ENCODE measurements around the gene BOLA1. TPM values are rescaled to one million over a fixed set of nuclear protein-coding genes. Genes with fewer than 3 reads are reported as not detected.

BOLA1 gene
- polyA plus RNA-seq, 1 donor from 2014 or later = 26.3 TPM

- Histone ChIP-seq H3K4me3 (ENCODE audit: low read length) (no peak overlapping the region), H2AFZ (ENCODE audit: low read depth, low read length) (no peak overlapping the region), H3K9ac (ENCODE audit: low read length) (no peak overlapping the region), H3K36me3 (ENCODE audit: insufficient read depth, low read length) (peaks cover 5% of the 10 kb centered on the region), H3K4me2 (ENCODE audit: low read length) (no peak overlapping the region), H4K20me1 (ENCODE audit: insufficient read depth) (no peaks in the 10 kb centered on the region), H3K79me2 (replicated peaks; ENCODE audit: insufficient read depth, low read length) (peaks cover 17% of the 10 kb centered on the region), H3K27ac (ENCODE audit: low read length) (no peak overlapping the region), H3K27me3 (ENCODE audit: insufficient read depth, low read depth, low read length) (no peaks in the 10 kb centered on the region), H3K9me3 (ENCODE audit: low read length) (no peaks in the 10 kb centered on the region), H3K9me2 (ENCODE audit: insufficient read depth, low read length) (no peaks in the 10 kb centered on the region), H3F3A (ENCODE audit: insufficient read depth, low read length, poor library complexity, severe bottlenecking) (no peaks in the 10 kb centered on the region)
- TF ChIP-seq EP300 (conservative IDR thresholded peaks at IDR 0.05; ENCODE audit: poor library complexity, severe bottlenecking) (no peak), CTCF (IDR thresholded peaks at IDR 0.05; ENCODE audit: poor library complexity, severe bottlenecking) (no peak), RAD21 (conservative IDR thresholded peaks at IDR 0.05) (no peak)
Measured at GRCh38 chr1:149929856-149930255, 30.5 kb downstream of the BOLA1 start.

GRCh38 chr1:149931212-149931790, 31.9 kb downstream of the BOLA1 start:
- no peaks in the 10 kb centered on the region for H3F3A ChIP-seq (ENCODE audit: insufficient read depth, low read length, poor library complexity, severe bottlenecking)
- no peak overlapping the region for H3K4me2 ChIP-seq (ENCODE audit: low read length)
- TF ChIP-seq EZH2 (IDR thresholded peaks at IDR 0.05; ENCODE audit: borderline replicate concordance, insufficient read depth, low read length, poor library complexity, severe bottlenecking) (no peak), RAD21 (conservative IDR thresholded peaks at IDR 0.05) (no peak), REST (IDR thresholded peaks at IDR 0.05; ENCODE audit: borderline replicate concordance) (no peak), SMC3 (conservative IDR thresholded peaks at IDR 0.05; ENCODE audit: poor library complexity) (no peak), EP300 (conservative IDR thresholded peaks at IDR 0.05; ENCODE audit: poor library complexity, severe bottlenecking) (no peak), TAF1 (IDR thresholded peaks at IDR 0.05; ENCODE audit: low read depth) (no peak), POLR2AphosphoS5 (IDR thresholded peaks at IDR 0.05) (no peak), MXI1 (conservative IDR thresholded peaks at IDR 0.05; ENCODE audit: poor library complexity, severe bottlenecking) (no peak), CTCF (IDR thresholded peaks at IDR 0.05; ENCODE audit: poor library complexity, severe bottlenecking) (no peak)
- no peaks in the 10 kb centered on the region for H3K36me3 ChIP-seq (ENCODE audit: insufficient read depth, low read length)
- peaks cover 12% of the 10 kb centered on the region for H3K79me2 ChIP-seq (replicated peaks; ENCODE audit: insufficient read depth, low read length)
- no peaks in the 10 kb centered on the region for H3K9me2 ChIP-seq (ENCODE audit: insufficient read depth, low read length)
- H3K9ac ChIP-seq (ENCODE audit: low read length) = no peak overlapping the region
- no peaks in the 10 kb centered on the region for H3K27me3 ChIP-seq (ENCODE audit: insufficient read depth, low read depth, low read length)
- no peaks in the 10 kb centered on the region for H3K9me3 ChIP-seq (ENCODE audit: low read length)
- no peaks in the 10 kb centered on the region for H4K20me1 ChIP-seq (ENCODE audit: insufficient read depth)
- H3K27ac ChIP-seq (ENCODE audit: low read length) = no peak overlapping the region
- no peak overlapping the region for H2AFZ ChIP-seq (ENCODE audit: low read depth, low read length)
- no peak overlapping the region for H3K4me3 ChIP-seq (ENCODE audit: low read length)

Data from neural cell (in vitro differentiated cells).